Stimulated activated CD8-positive, alpha-beta memory T cell treated with anti-CD3 and anti-CD28 coated beads, Interleukin-15, amount 100 ng/mL, for 4 hours (primary cell): ENCODE measurements around the gene CDK5.
"Not testable (repeated sequence)": the region's sequence is repeated elsewhere in the genome, so short reads cannot be mapped to it uniquely, and the experiment has no call there.

Source experiments
- DNase-seq, 2 donors: peaks; one replicate each; pipeline ENCODE4 v3.0.0-alpha.2; 2020; ENCODE audit warnings: low read depth in 2 of 2

The CDK5 gene

GRCh38 chr7:151015967-151016366 lies 41.7 kb downstream of the CDK5 start:
- DNase-seq = no peak

GRCh38 chr7:151014950-151015349 lies 42.7 kb downstream of the CDK5 start:
- DNase-seq = no peak

GRCh38 chr7:151013733-151014497 lies 43.8 kb downstream of the CDK5 start:
- peak; percentile 57 to 72 for DNase-seq

GRCh38 chr7:151013356-151013732 lies 44.4 kb downstream of the CDK5 start:
- no peak for DNase-seq

- no peak for DNase-seq
Observed at GRCh38 chr7:151012911-151013347, 44.8 kb downstream of the CDK5 start.

GRCh38 chr7:151012031-151012692 lies 45.5 kb downstream of the CDK5 start:
- DNase-seq = no peak

GRCh38 chr7:151011616-151012015 lies 46.1 kb downstream of the CDK5 start:
- DNase-seq = not testable (repeated sequence)

GRCh38 chr7:151011097-151011409 lies 46.6 kb downstream of the CDK5 start:
- DNase-seq = no peak

GRCh38 chr7:151010307-151011096 lies 47.2 kb downstream of the CDK5 start:
- DNase-seq = no peak

- no peak for DNase-seq
Observed at GRCh38 chr7:151010037-151010306, 47.7 kb downstream of the CDK5 start.

GRCh38 chr7:151009327-151010036 lies 48.2 kb downstream of the CDK5 start:
- no peak for DNase-seq

GRCh38 chr7:151008511-151009323 lies 49.0 kb downstream of the CDK5 start:
- DNase-seq = peak; percentile 50 to 52

- DNase-seq = no peak
Observed at GRCh38 chr7:151008143-151008510, 49.6 kb downstream of the CDK5 start.

- DNase-seq = no peak
Observed at GRCh38 chr7:151007469-151007898, 50.2 kb downstream of the CDK5 start.

- DNase-seq = no peak
Observed at GRCh38 chr7:151006590-151007300, 51.0 kb downstream of the CDK5 start.

- no peak for DNase-seq
Observed at GRCh38 chr7:151005566-151005965, 52.1 kb downstream of the CDK5 start.
